Measurements from ENCODE around the gene HMMR. TPM values are rescaled to one million over a fixed set of nuclear protein-coding genes. Genes with fewer than 3 reads are reported as not detected.
A peak's percentile ranks its signal among the peaks of the same experiment; 100 is the strongest.

The HMMR gene
- total and polyA plus RNA-seq, 5 donors, result 0.34 to 1.5 (median 0.65) TPM

DNA sequence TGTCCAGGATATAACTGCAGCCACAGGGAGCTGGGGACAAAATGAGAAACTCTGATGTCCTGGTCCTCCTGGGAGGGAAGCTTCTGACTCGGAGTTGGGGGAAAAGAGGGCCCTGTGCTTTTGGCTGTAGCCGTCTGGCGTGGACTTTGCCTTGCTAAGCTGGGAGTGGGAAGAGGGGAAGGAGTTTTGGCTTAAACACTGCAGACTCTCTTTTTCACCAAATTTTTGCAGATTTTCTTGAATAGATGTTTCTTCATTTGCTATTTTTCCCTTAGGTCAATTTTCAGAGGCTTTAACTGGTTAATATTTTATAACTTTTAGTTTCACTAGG lies 29.3 kb downstream of the HMMR start:
- DNase-seq, result no peak
- Histone ChIP-seq H3K4me3 (ENCODE audit: low read length) (no peak overlapping the region), H3K27ac (ENCODE audit: low read length) (no peak overlapping the region), H3K27me3 (ENCODE audit: control insufficient read depth, insufficient read depth) (no peaks in the 10 kb centered on the region), H3K9me3 (ENCODE audit: control insufficient read depth, low read length) (no peaks in the 10 kb centered on the region), H3K4me1 (ENCODE audit: control insufficient read depth, insufficient read depth, low read length) (no peaks in the 10 kb centered on the region)
- intact Hi-C loops (cut with DNase I), result no loop called here
- ATAC-seq, result no peak
- 80% methylated on average over 3 of the region's 3 CpGs for WGBS

DNA sequence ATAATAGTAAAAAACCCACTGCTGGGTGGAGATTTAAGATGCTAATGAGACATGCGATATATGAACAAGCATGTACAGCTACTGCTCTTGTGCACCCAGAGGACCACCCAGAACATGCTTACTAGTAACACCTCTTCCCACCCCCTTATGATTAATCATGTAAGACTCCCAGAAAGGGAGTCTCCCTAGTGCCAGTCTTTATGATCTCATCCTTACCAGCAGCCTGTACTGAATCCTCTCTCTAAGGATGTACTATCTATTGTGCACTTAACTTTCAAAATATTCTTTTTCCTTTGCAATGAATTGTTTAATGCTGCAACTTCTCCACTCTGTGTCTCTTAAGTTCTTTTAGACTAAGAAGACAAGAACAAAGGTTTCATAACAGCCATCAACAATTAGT lies 35.9 kb downstream of the HMMR start:
- Histone ChIP-seq H3K27ac (ENCODE audit: low read length) (no peak overlapping the region), H3K27me3 (ENCODE audit: control insufficient read depth, insufficient read depth) (no peaks in the 10 kb centered on the region), H3K4me3 (ENCODE audit: low read length) (no peak overlapping the region), H3K9me3 (ENCODE audit: control insufficient read depth, low read length) (no peaks in the 10 kb centered on the region), H3K4me1 (ENCODE audit: control insufficient read depth, insufficient read depth, low read length) (no peaks in the 10 kb centered on the region)
- intact Hi-C loops (cut with DNase I), result loop anchor here in 1 of 4 donors (5.0 kb wide), 1 partner anchor 34 kb away; the partner anchor contains the start of genes HMMR and NUDCD2
- 96% methylated on average over 1 of the region's 1 CpG for WGBS
- DNase-seq, result no peak
- no peak for ATAC-seq

DNA sequence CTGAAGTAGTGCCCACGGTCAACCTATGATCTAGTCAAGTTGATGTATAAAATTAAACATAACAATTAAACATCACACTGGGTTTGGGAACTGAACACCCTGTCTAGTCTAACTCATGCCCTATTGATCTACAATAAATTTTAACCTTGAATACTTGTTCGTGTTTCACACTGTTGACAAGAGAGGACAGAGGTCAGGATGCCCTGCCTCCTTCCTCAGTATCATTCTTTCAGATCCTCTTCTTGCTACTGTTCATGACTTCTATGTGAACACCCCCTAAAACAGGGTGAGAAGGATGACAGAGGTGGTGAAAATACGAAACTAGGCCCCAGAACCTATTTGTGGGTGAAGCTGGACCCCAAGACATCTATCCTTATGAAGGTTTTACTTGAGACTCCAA lies 36.9 kb downstream of the HMMR start:
- ATAC-seq (no peak), DNase-seq (no peak)
- no peak overlapping the region for H3K27ac ChIP-seq (ENCODE audit: low read length)
- intact Hi-C loops (cut with DNase I), result loop anchor here in 1 of 4 donors (5.0 kb wide), 1 partner anchor 35 kb away; the partner anchor contains the start of genes HMMR and NUDCD2
- no peaks in the 10 kb centered on the region for H3K9me3 ChIP-seq (ENCODE audit: control insufficient read depth, low read length)
- no peaks in the 10 kb centered on the region for H3K27me3 ChIP-seq (ENCODE audit: control insufficient read depth, insufficient read depth)
- H3K4me3 ChIP-seq (ENCODE audit: low read length), result no peak overlapping the region
- WGBS, result 91% methylated on average over 3 of the region's 3 CpGs
- H3K4me1 ChIP-seq (ENCODE audit: control insufficient read depth, insufficient read depth, low read length), result no peaks in the 10 kb centered on the region

DNA sequence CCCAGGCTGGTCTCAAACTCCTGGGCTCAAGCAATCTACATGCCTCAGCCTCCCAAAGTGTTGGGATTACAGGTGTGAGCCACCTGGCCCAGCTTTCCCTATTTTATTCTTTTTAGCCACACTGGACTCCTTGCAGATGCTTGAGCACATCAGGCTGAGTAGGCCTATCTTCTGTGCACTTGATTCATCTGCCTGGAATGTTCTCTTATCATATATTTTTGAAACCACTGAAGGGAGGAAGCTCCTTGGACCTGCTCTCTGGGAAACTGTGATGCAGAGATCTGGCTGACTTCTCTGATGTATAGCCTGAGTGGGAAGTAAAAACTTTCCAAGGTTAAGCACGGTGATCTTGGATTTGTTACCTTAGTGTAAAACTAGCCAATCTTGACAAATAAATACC lies 38.5 kb downstream of the HMMR start:
- intact Hi-C loops (cut with DNase I), result loop anchor here in 1 of 4 donors (5.0 kb wide), 1 partner anchor 37 kb away; the partner anchor contains the start of genes HMMR and NUDCD2
- Histone ChIP-seq H3K27me3 (ENCODE audit: control insufficient read depth, insufficient read depth) (no peaks in the 10 kb centered on the region), H3K4me1 (ENCODE audit: control insufficient read depth, insufficient read depth, low read length) (no peaks in the 10 kb centered on the region), H3K27ac (ENCODE audit: low read length) (no peak overlapping the region), H3K4me3 (ENCODE audit: low read length) (no peak overlapping the region), H3K9me3 (ENCODE audit: control insufficient read depth, low read length) (no peaks in the 10 kb centered on the region)
- no peak for ATAC-seq
- WGBS, result 74% methylated on average over 1 of the region's 1 CpG
- no peak for DNase-seq

DNA sequence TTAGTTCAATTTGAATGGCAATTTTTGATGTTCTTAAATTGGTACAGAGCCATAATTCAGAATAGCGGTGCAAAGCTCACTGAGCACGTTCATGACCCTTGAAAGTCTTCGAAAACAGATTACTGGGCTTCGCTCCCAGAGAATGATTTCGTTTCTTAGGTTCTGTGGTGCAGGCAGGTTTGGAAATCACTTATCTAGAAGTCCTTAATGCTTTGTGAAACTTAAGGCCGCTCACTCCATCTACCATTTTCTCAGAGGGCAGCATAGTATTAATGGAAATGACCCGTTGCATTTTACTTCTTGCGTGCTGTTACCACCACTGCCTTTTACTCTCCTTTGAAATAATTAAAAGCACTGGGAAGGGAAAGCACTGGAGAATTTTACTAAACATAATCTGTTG lies 42.1 kb downstream of the HMMR start:
- intact Hi-C loops (cut with DNase I), result loop anchor here in 2 of 4 donors (5.0 to 10.0 kb wide), 2 partner anchors 40 to 48 kb away; partner anchors contain the start of genes HMMR (in 1 of the 2) and NUDCD2 (in 1 of the 2)
- Histone ChIP-seq H3K27me3 (ENCODE audit: control insufficient read depth, insufficient read depth) (no peaks in the 10 kb centered on the region), H3K4me1 (ENCODE audit: control insufficient read depth, insufficient read depth, low read length) (no peaks in the 10 kb centered on the region), H3K9me3 (ENCODE audit: control insufficient read depth, low read length) (no peaks in the 10 kb centered on the region), H3K4me3 (ENCODE audit: low read length) (peak overlapping the region; percentile 76), H3K27ac (ENCODE audit: low read length) (no peak overlapping the region)
- DNase-seq (no peak), ATAC-seq (no peak)
- WGBS, result 35% methylated on average over 8 of the region's 8 CpGs

DNA sequence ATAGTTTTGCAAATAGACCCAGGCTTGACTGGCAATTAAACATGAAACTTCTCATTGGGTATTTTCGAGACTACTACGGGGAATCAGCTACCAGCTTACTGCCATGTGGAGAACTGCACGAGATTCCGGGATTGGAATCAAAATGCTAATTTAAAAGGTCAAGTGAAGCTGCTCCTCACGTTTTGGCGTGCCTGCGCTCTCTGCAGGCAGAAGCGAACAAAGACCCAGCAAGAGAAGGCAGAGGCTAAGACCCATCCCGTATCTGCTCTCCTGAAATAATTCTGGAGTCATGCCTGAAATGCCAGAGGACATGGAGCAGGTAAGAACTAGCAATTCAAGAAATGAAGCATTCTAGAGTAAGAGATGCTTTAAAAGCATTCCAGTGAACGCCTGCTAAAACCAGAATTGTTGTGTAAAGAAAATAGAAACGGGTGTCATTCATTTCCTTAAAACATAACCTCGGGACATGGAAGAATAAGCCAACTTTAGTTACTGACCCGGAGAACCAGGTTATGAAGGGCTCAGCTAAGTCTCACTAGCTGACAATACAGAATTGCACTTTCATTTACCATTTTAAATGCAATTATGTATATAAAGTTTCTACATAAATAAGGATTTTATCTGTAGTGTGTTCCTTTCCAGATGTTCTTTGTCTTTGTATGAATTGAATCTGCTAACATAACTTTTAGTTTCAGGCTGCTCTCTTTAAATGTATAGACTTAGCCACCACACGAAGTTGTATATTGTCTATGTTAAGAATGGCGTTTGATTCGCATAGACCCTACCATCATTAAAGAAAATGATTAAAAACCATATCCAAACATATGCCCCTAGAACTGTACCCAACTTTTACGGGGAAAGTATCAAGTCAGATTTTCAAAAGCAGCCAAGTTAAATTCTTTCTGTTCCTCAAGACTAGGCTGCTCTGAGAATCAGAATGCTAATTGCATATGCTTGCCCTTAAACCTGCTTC lies 43.0 kb downstream of the HMMR start:
- no peaks in the 10 kb centered on the region for H3K4me1 ChIP-seq (ENCODE audit: control insufficient read depth, insufficient read depth, low read length)
- intact Hi-C loops (cut with DNase I), result loop anchor here in 2 of 4 donors (5.0 to 10.0 kb wide), 2 partner anchors 41 to 49 kb away; partner anchors contain the start of genes HMMR (in 1 of the 2) and NUDCD2 (in 1 of the 2)
- ATAC-seq (peak; percentile 18 to 44), DNase-seq (peak; percentile 66 to 83 (median 76))
- peak overlapping the region; percentile 76 for H3K4me3 ChIP-seq (ENCODE audit: low read length)
- WGBS, result 1% methylated on average over 17 of the region's 17 CpGs
- no peaks in the 10 kb centered on the region for H3K9me3 ChIP-seq (ENCODE audit: control insufficient read depth, low read length)
- no peaks in the 10 kb centered on the region for H3K27me3 ChIP-seq (ENCODE audit: control insufficient read depth, insufficient read depth)
- peak overlapping the region; percentile 83 for H3K27ac ChIP-seq (ENCODE audit: low read length)

DNA sequence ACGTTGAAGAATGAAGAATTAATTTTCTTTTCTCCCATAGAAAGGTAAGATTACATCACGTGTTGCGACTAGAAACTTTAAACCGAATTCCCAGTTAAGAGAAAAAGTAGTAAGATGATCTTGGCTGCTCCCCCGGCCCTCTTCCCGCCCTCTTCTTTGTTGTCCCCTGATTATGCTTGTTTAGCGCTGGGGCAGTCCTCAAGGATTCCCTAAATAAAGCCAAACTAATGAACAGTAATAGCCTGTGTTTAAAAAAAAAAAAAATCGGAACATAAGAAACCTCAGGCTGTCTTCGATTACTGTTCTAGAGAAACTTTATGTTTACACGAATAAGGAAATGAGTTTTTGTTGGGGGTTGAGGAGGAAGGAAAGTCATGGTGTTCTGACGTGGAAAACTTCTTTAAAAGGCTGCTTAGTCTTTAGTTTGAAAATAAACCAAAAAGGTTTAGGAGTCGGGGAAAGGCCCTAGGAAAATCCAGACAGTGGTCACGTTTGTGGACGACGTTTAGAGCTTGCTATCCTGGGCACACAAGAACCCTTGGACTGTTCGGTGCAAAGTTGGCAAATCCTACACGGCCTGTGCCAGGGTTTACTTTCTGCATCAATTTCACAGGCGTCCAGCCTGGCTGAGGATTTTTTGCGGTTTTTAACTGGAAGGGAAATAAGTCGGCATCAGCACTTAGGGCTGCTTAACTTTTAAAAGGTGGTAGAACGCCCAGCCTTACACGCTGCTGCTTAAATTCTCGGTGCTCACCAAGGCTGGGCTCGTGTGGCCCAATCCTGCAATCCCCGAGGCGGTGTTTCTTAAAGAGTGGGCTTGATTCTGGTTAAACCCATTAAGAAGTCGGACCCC lies 43.9 kb downstream of the HMMR start:
- H3K9me3 ChIP-seq (ENCODE audit: control insufficient read depth, low read length), result no peaks in the 10 kb centered on the region
- ATAC-seq, result peak; percentile 33 to 37
- DNase-seq, result peak; percentile 31 to 62 (median 52)
- under 1% methylated on average over 27 of the region's 27 CpGs for WGBS
- peaks cover 1% of the 10 kb centered on the region for H3K4me1 ChIP-seq (ENCODE audit: control insufficient read depth, insufficient read depth, low read length)
- peak overlapping the region; percentile 91 for H3K27ac ChIP-seq (ENCODE audit: low read length)
- intact Hi-C loops (cut with DNase I), result loop anchor here in 2 of 4 donors (5.0 to 10.0 kb wide), 2 partner anchors 42 to 50 kb away; partner anchors contain the start of genes HMMR (in 1 of the 2) and NUDCD2 (in 1 of the 2)
- no peaks in the 10 kb centered on the region for H3K27me3 ChIP-seq (ENCODE audit: control insufficient read depth, insufficient read depth)
- H3K4me3 ChIP-seq (ENCODE audit: low read length), result peak overlapping the region; percentile 76

DNA sequence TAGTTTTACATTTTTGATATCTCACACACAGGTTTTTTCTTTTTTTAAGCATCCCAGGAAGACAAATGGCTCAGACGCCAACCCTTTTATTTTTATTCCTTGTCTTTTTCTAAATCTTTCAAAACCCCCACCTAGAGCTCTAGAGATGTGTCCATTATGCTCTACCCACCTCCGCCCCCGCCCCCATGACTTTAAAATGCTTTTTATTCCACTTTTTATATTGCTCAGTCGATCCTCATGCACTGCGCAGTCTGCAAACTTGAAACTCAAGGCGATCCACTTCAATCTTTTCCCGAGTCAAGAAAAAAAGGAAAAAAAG lies 44.6 kb downstream of the HMMR start:
- intact Hi-C loops (cut with DNase I), result loop anchor here in 1 of 4 donors (10.0 kb wide), 1 partner anchor 50 kb away; no protein-coding TSS in a partner anchor
- Histone ChIP-seq H3K4me3 (ENCODE audit: low read length) (peak overlapping the region; percentile 76), H3K27me3 (ENCODE audit: control insufficient read depth, insufficient read depth) (no peaks in the 10 kb centered on the region), H3K27ac (ENCODE audit: low read length) (peak overlapping the region; percentile 89), H3K9me3 (ENCODE audit: control insufficient read depth, low read length) (no peaks in the 10 kb centered on the region), H3K4me1 (ENCODE audit: control insufficient read depth, insufficient read depth, low read length) (peaks cover 2% of the 10 kb centered on the region)
- WGBS, result 1% methylated on average over 7 of the region's 7 CpGs
- DNase-seq, result peak in 1 of 3 donors; percentile 54
- peak; percentile 0 to 2 for ATAC-seq

DNA sequence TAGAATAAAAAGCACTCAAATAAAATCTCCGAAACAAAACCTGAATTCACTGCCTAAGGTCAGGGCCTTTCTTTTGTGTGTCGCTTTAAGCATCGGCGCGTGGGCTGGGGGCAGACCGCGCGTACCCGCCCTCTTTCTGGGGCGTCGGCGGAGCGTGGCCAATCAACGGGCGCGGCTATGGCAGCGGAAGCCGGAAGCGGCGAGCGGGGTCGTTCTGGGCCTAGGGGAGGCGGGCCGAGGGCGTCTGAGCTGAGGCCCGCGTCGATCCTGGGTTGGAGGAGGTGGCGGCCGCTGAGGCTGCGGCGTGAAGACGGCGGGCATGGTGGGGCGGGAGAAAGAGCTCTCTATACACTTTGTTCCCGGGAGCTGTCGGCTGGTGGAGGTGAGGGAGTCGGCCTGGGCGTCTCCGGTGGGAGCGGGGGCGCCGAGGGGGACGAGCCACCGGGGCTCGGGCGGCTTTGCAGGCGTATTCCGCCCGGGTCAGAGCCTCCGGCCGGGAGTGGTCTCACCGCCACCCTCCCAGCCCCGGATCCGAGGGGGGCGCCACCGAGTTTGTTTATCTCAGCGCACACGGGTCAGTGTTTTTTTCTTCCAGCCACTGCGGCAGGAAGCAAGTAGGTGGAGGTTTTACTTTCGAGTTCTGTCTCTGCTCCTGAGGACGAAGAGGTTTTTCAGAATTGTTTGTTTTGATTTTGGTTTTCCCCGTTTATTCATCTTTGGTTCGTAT lies 45.1 kb downstream of the HMMR start, which contains the start of gene MAT2B:
TSS of gene MAT2B (plus strand) at position 252 of the 727 bp plus-strand sequence. CDS start at position 320, 68 bp downstream.
- H3K4me1 ChIP-seq (ENCODE audit: control insufficient read depth, insufficient read depth, low read length), result peaks cover 2% of the 10 kb centered on the region
- no peaks in the 10 kb centered on the region for H3K9me3 ChIP-seq (ENCODE audit: control insufficient read depth, low read length)
- WGBS, result under 1% methylated on average over 64 of the region's 64 CpGs
- intact Hi-C loops (cut with DNase I), result loop anchor here in 1 of 4 donors (10.0 kb wide), 1 partner anchor 51 kb away; no protein-coding TSS in a partner anchor
- peak within 1 kb of the TSS; percentile 76 for H3K4me3 ChIP-seq (ENCODE audit: low read length)
- no peaks in the 10 kb centered on the region for H3K27me3 ChIP-seq (ENCODE audit: control insufficient read depth, insufficient read depth)
- DNase-seq (peak; percentile 97 to 99 (median 98)), ATAC-seq (peak; percentile 99)
- peak within 1 kb of the TSS; percentile 97 for H3K27ac ChIP-seq (ENCODE audit: low read length)

DNA sequence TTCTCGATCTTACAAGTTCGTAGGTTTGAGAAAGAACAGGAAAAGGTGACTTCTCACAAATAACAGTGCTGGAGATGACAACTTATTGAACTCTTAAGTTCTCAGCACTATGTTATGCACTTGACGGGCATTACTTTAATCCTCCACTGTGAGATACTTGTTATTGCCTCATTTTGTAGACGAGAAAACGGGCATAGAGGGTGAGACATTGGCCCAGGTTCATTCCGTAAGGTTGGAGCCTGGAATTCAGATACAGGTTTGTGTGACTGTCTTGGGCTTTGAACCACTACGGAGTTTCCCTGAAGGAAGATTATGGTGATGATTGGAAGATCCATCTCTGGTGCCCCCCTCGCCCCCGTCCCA lies 45.6 kb downstream of the HMMR start:
- Histone ChIP-seq H3K9me3 (ENCODE audit: control insufficient read depth, low read length) (no peaks in the 10 kb centered on the region), H3K4me1 (ENCODE audit: control insufficient read depth, insufficient read depth, low read length) (peaks cover 2% of the 10 kb centered on the region), H3K4me3 (ENCODE audit: low read length) (peak overlapping the region; percentile 76), H3K27ac (ENCODE audit: low read length) (peak overlapping the region; percentile 91), H3K27me3 (ENCODE audit: control insufficient read depth, insufficient read depth) (no peaks in the 10 kb centered on the region)
- no peak for ATAC-seq
- intact Hi-C loops (cut with DNase I), result loop anchor here in 1 of 4 donors (10.0 kb wide), 1 partner anchor 51 kb away; no protein-coding TSS in a partner anchor
- WGBS, result under 1% methylated on average over 9 of the region's 9 CpGs
- no peak for DNase-seq

Data from right cardiac atrium (tissue), 5 donors.